SH-SY5Y (cell line): ENCODE results near the gene NCLN.

ENCODE experiments used
- GATA2 ChIP-seq: IDR thresholded peaks from 2 replicates; pipeline ENCODE4 v1.6.1; 2011; ENCODE audit warnings: mild to moderate bottlenecking, low read depth, low read length
- GATA3 ChIP-seq: IDR thresholded peaks from 2 replicates; pipeline ENCODE4 v1.6.1; 2011; ENCODE audit warnings: low read depth, mild to moderate bottlenecking, low read length, moderate library complexity

GRCh38 chr19:3192228-3192635, 6.5 kb downstream of the NCLN start:
- TF ChIP-seq GATA2 (no peak), GATA3 (no peak)
